Breast epithelium (tissue), 4 donors: ENCODE measurements around the gene PRKN. TPM values are rescaled to one million over a fixed set of nuclear protein-coding genes. Genes with fewer than 3 reads are reported as not detected.
A peak's percentile ranks its signal among the peaks of the same experiment; 100 is the strongest.

ENCODE experiments used
- DNase-seq, 2 donors: peaks; one replicate each; pipeline ENCODE4 v3.0.0-alpha.2; 2019; ENCODE audit warnings: low spot score in 2 of 2
- H3K27ac ChIP-seq, 2 donors: fragments of 200-600 bp; sonication (generic) in 1 of 2; one replicate each; pipeline ENCODE4 v1.5.1; 2016 to 2019; ENCODE audit warnings: mild to moderate bottlenecking in 1 of 2
- H3K27me3 ChIP-seq, 2 donors: fragments of 200-600 bp; sonication (generic) in 1 of 2; one replicate each; pipeline versions ENCODE4 v1.5.1 to v1.6.0; 2017 to 2019; ENCODE audit warnings: control low read depth in 1 of 2, mild to moderate bottlenecking in 1 of 2
- H3K36me3 ChIP-seq: fragments of 200-600 bp; one replicate; pipeline ENCODE4 v1.5.1; 2019
- H3K4me1 ChIP-seq, 2 donors: fragments of 200-600 bp; sonication (generic); one replicate each; pipeline ENCODE4 v1.5.1; 2016 to 2019; ENCODE audit warnings: control low read depth in 1 of 2
- H3K4me3 ChIP-seq, 3 donors: fragments of 200-600 bp; sonication (generic); 1 replicate in 2 of 3; 2 replicates in 1 of 3; pipeline ENCODE4 v1.5.1; 2016 to 2019; ENCODE audit warnings: mild to moderate bottlenecking in 3 of 3, moderate library complexity in 2 of 3
- H3K9me3 ChIP-seq, 2 donors: fragments of 200-600 bp; sonication (generic) in 1 of 2; one replicate each; pipeline ENCODE4 v1.5.1; 2016 to 2019; ENCODE audit warnings: control low read depth in 1 of 2
- CTCF ChIP-seq, 3 donors: fragments of 450-650 bp; IDR thresholded peaks; one replicate each; pipeline ENCODE4 v1.5.1; 2016 to 2017; ENCODE audit warnings: antibody characterized with exemption in 3 of 3, mild to moderate bottlenecking in 3 of 3, moderate library complexity in 3 of 3
- POLR2A ChIP-seq: fragments of 450-650 bp; IDR thresholded peaks from one replicate; pipeline ENCODE4 v1.6.1; 2016; ENCODE audit warnings: antibody characterized with exemption, mild to moderate bottlenecking, moderate library complexity
- POLR2AphosphoS5 ChIP-seq, 3 donors: sonication (generic); formaldehyde crosslinking; IDR thresholded peaks; one replicate each; pipeline ENCODE4 v1.6.1; 2017; ENCODE audit warnings: antibody characterized with exemption in 3 of 3
- intact Hi-C: fragments of 100-400 bp; cut with DNase I; formaldehyde crosslinking; loops from one replicate; pipeline ENCODE4 v1.15.1; 2023; ENCODE audit warnings: low total_unique reads
- total RNA-seq, 3 donors: library from RNA; depleted of rRNA; stranded (reverse); fragments of >200 nt; gene quantifications; one replicate each; pipeline ENCODE4 v1.1.0, GENCODE V29; 2016

The PRKN gene
- total RNA-seq, 3 donors from 2014 or later = 7.2 to 19.0 (median 11.2) TPM

DNA sequence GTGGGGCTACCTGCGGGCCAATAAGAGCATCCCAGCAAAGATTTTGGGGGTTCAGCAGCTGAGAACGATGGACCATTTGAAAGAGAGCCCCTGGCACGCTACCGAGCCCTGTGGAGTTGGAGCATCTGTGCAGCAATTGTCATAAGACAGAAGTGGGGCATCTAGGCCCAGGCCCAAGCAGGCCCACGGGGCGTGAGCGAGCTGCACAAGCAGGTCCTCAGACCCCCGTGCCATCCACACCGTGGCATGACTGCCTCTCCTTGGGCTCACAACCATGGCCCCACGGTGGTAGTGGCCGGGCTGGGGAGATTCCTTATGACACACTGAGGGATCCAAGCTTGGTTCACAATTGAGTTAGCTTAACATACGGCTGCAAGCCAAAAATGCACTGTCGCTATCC is 1350.5 kb downstream of the PRKN start:
- no peak for DNase-seq
- Histone ChIP-seq H3K27ac (no peak overlapping the region), H3K4me1 (peaks cover 0 to 4% of the 10 kb centered on the region in 2 donors), H3K36me3 (no peaks in the 10 kb centered on the region), H3K4me3 (no peak overlapping the region), H3K27me3 (no peaks in the 10 kb centered on the region), H3K9me3 (no peaks in the 10 kb centered on the region)
- no peak for TF ChIP-seq POLR2A
- TF ChIP-seq POLR2AphosphoS5 (IDR thresholded peaks at IDR 0.05) = no peak
- no peak for TF ChIP-seq CTCF (IDR thresholded peaks at IDR 0.05)
- intact Hi-C loops = loop anchor here (10.0 kb wide), 1 partner anchor 442 kb away; no protein-coding TSS in a partner anchor

DNA sequence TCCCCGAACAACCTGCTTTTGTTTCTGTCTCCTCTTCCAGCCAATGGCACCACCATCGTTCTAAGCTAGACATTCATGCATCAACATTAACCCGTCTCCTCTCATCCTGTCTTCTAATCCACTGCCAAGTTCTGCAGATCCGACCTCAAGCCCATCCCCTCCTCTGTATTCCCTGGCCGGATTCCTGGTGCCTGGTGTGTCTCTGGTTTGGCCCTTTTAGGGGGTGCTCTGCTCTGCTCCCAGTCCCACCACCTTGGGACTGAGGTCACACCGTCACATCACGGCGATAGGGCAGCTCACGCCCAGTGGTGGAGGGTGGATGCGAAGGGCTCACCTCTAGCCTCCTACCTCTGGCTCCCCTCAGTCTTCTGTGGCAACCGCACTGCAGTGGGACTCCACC is 1351.2 kb downstream of the PRKN start:
- Histone ChIP-seq H3K27ac (no peak overlapping the region), H3K36me3 (no peaks in the 10 kb centered on the region), H3K27me3 (no peaks in the 10 kb centered on the region), H3K9me3 (no peaks in the 10 kb centered on the region), H3K4me1 (peaks cover 0 to 4% of the 10 kb centered on the region in 2 donors), H3K4me3 (no peak overlapping the region)
- DNase-seq = no peak
- intact Hi-C loops = loop anchor here (10.0 kb wide), 1 partner anchor 442 kb away; no protein-coding TSS in a partner anchor
- TF ChIP-seq CTCF (IDR thresholded peaks at IDR 0.05) (no peak), POLR2A (no peak)

- Histone ChIP-seq H3K4me1 (peaks cover 0 to 4% of the 10 kb centered on the region in 2 donors), H3K4me3 (peak overlapping the region in 2 of 3 donors; percentile 26 to 59), H3K27ac (peak overlapping the region in 1 of 2 donors; percentile 40), H3K36me3 (no peaks in the 10 kb centered on the region), H3K9me3 (no peaks in the 10 kb centered on the region), H3K27me3 (no peaks in the 10 kb centered on the region)
- intact Hi-C loops = loop anchor here (10.0 kb wide), 1 partner anchor 440 kb away; no protein-coding TSS in a partner anchor
- DNase-seq = peak; percentile 34 to 65
- TF ChIP-seq CTCF (IDR thresholded peaks at IDR 0.05) = peak in 1 of 3 donors; percentile 40
- no peak for TF ChIP-seq POLR2A
Observed at GRCh38 chr6:161374971-161375873, 1352.3 kb downstream of the PRKN start.

- intact Hi-C loops = loop anchor here (10.0 kb wide), 1 partner anchor 439 kb away; no protein-coding TSS in a partner anchor
- Histone ChIP-seq H3K9me3 (no peaks in the 10 kb centered on the region), H3K4me3 (no peak overlapping the region), H3K27me3 (no peaks in the 10 kb centered on the region), H3K4me1 (peaks cover 0 to 4% of the 10 kb centered on the region in 2 donors), H3K27ac (no peak overlapping the region), H3K36me3 (no peaks in the 10 kb centered on the region)
- TF ChIP-seq POLR2AphosphoS5 (IDR thresholded peaks at IDR 0.05) (no peak), CTCF (IDR thresholded peaks at IDR 0.05) (peak; percentile 60 to 92 (median 90)), POLR2A (no peak)
- peak; percentile 46 to 72 for DNase-seq
Observed at GRCh38 chr6:161373905-161374451, 1353.6 kb downstream of the PRKN start.

GRCh38 chr6:161372422-161372793 is 1355.2 kb downstream of the PRKN start:
- DNase-seq = no peak
- Histone ChIP-seq H3K4me1 (peaks cover 0 to 4% of the 10 kb centered on the region in 2 donors), H3K36me3 (no peaks in the 10 kb centered on the region), H3K4me3 (no peak overlapping the region), H3K27ac (no peak overlapping the region), H3K27me3 (no peaks in the 10 kb centered on the region), H3K9me3 (no peaks in the 10 kb centered on the region)
- intact Hi-C loops = loop anchor here (10.0 kb wide), 1 partner anchor 438 kb away; no protein-coding TSS in a partner anchor
- TF ChIP-seq POLR2A (no peak), CTCF (IDR thresholded peaks at IDR 0.05) (no peak), POLR2AphosphoS5 (IDR thresholded peaks at IDR 0.05) (no peak)
